SK-N-SH (cell line): ENCODE measurements around the gene FGGY. TPM values are rescaled to one million over a fixed set of nuclear protein-coding genes. Genes with fewer than 3 reads are reported as not detected.

Experiments used
- CTCF ChIA-PET: fragments of 300-600, 350-600 bp; formaldehyde crosslinking; extraction: SDS; loops from one replicate; lab custom pipeline; 2021; lab: Yijun Ruan, JAX
- POLR2A ChIA-PET: fragments of 350-600 bp; sonication (Branson Sonifier 250); formaldehyde crosslinking; extraction: SDS; loops from one replicate; lab custom pipeline; 2020; ENCODE audit warnings: antibody characterized with exemption, inconsistent platforms; lab: Yijun Ruan, JAX
- DNase-seq: peaks from one replicate; pipeline ENCODE4 v3.0.0; 2012
- H2AFZ ChIP-seq: fragments of 200-600 bp; sonication (generic); 2 replicates; pipeline ENCODE4 v1.8.1; 2016; ENCODE audit warnings: antibody characterized with exemption, mild to moderate bottlenecking, low read depth
- H3F3A ChIP-seq: fragments of 200-600 bp; sonication (generic); replicated peaks from 2 replicates; pipeline ENCODE3; 2016; ENCODE audit warnings: antibody characterized with exemption, mild to moderate bottlenecking; ENCODE audit not compliant: insufficient read depth
- H3K27ac ChIP-seq, 2 experiments: fragments of 200-500 bp in 1 of 2; fragments of 200-600 bp in 1 of 2; sonication (Bioruptor generic) in 1 of 2; sonication (generic), shearing (Covaris generic) in 1 of 2; 2 replicates each; pipeline versions ENCODE4 v1.5.1 to v1.6.1; 2014 to 2016; ENCODE audit warnings: low read depth in 2 of 2, inconsistent platforms in 1 of 2, low read length in 1 of 2, mild to moderate bottlenecking in 1 of 2, mixed read lengths in 1 of 2
- H3K27me3 ChIP-seq: fragments of 200-600 bp; sonication (generic), shearing (Covaris generic); 2 replicates; pipeline ENCODE4 v1.6.1; 2016; ENCODE audit warnings: mixed run types; ENCODE audit not compliant: insufficient read depth
- H3K36me3 ChIP-seq, 2 experiments: fragments of 200-500 bp in 1 of 2; fragments of 200-600 bp in 1 of 2; sonication (Bioruptor generic) in 1 of 2; sonication (generic) in 1 of 2; replicated peaks in 1 of 2; 2 replicates each; pipeline versions ENCODE3 to v1.5.1; 2014 to 2016; ENCODE audit warnings: low read length in 1 of 2, mild to moderate bottlenecking in 1 of 2; ENCODE audit not compliant: insufficient read depth in 2 of 2, control insufficient read depth in 1 of 2
- H3K4me1 ChIP-seq, 2 experiments: fragments of 200-500 bp in 1 of 2; fragments of 200-600 bp in 1 of 2; sonication (Bioruptor generic) in 1 of 2; sonication (generic), shearing (Covaris generic) in 1 of 2; 2 replicates each; pipeline versions ENCODE4 v1.5.1 to v1.6.1; 2014 to 2016; ENCODE audit warnings: low read depth in 1 of 2, low read length in 1 of 2, mixed run types in 1 of 2; ENCODE audit not compliant: insufficient read depth in 2 of 2, control insufficient read depth in 1 of 2
- H3K4me2 ChIP-seq: fragments of 200-600 bp; sonication (generic), shearing (Covaris generic); 2 replicates; pipeline ENCODE4 v1.6.1; 2017; ENCODE audit warnings: mixed run types
- H3K4me3 ChIP-seq, 2 experiments: fragments of 200-500 bp in 1 of 2; fragments of 200-600 bp in 1 of 2; sonication (Bioruptor generic) in 1 of 2; sonication (generic), shearing (Covaris generic) in 1 of 2; 2 replicates each; pipeline versions ENCODE4 v1.5.1 to v1.8.1; 2014 to 2016; ENCODE audit warnings: low read depth in 2 of 2, inconsistent platforms in 1 of 2, low read length in 1 of 2, mild to moderate bottlenecking in 1 of 2, mixed read lengths in 1 of 2, moderate library complexity in 1 of 2
- H3K79me2 ChIP-seq: fragments of 200-600 bp; sonication (generic); 2 replicates; pipeline ENCODE4 v1.8.1; 2017; ENCODE audit warnings: mild to moderate bottlenecking; ENCODE audit not compliant: insufficient read depth
- H3K9ac ChIP-seq: fragments of 200-600 bp; sonication (generic); 2 replicates; pipeline ENCODE4 v1.6.1; 2017; ENCODE audit warnings: mixed run types
- H3K9me2 ChIP-seq: fragments of 200-600 bp; sonication (generic); 2 replicates; pipeline ENCODE4 v1.6.1; 2017; ENCODE audit warnings: mixed run types
- H3K9me3 ChIP-seq: fragments of 200-600 bp; sonication (generic); 2 replicates; pipeline ENCODE4 v1.6.1; 2017; ENCODE audit warnings: mixed run types, mild to moderate bottlenecking, moderate library complexity
- H4K20me1 ChIP-seq: fragments of 200-600 bp; sonication (generic); 2 replicates; pipeline ENCODE4 v1.6.1; 2017; ENCODE audit warnings: mild to moderate bottlenecking, mixed run types; ENCODE audit not compliant: insufficient read depth
- ELF1 ChIP-seq: IDR thresholded peaks from 2 replicates; pipeline ENCODE4 v1.4.0; 2012
- EP300 ChIP-seq, 2 experiments: IDR thresholded peaks; 2 replicates each; pipeline versions ENCODE4 v1.4.0 to v1.6.1; 2012; ENCODE audit warnings: borderline replicate concordance in 1 of 2, low read depth in 1 of 2, low read length in 1 of 2
- EZH2phosphoT487 ChIP-seq: fragments of 200-600 bp; sonication (generic); IDR thresholded peaks from 2 replicates; pipeline ENCODE4 v1.6.1; 2017; ENCODE audit warnings: low read depth, mixed run types, mild to moderate bottlenecking, antibody characterized with exemption, moderate library complexity, borderline replicate concordance
- FOXJ3 ChIP-seq: sonication (generic); formaldehyde crosslinking; IDR thresholded peaks from 2 replicates; pipeline ENCODE4 v1.5.1; 2020; ENCODE audit warnings: mild to moderate bottlenecking, missing genetic modification reagents
- FOXM1 ChIP-seq: IDR thresholded peaks from 2 replicates; pipeline ENCODE4 v1.4.0; 2012; ENCODE audit warnings: low read depth, mild to moderate bottlenecking
- GABPA ChIP-seq: IDR thresholded peaks from 2 replicates; pipeline ENCODE4 v1.4.0; 2012; ENCODE audit warnings: low read depth, mild to moderate bottlenecking
- GATA2 ChIP-seq: sonication (generic); formaldehyde crosslinking; IDR thresholded peaks from 2 replicates; pipeline ENCODE4 v1.5.0; 2020; ENCODE audit warnings: mild to moderate bottlenecking, missing genetic modification reagents
- IRF3 ChIP-seq: fragments of 150-350 bp; IDR thresholded peaks from 2 replicates; pipeline ENCODE4 v1.6.1; 2016; ENCODE audit warnings: mild to moderate bottlenecking, low read depth, low read length
- JUND ChIP-seq: IDR thresholded peaks from 2 replicates; pipeline ENCODE4 v1.4.0; 2012
- MEF2A ChIP-seq: IDR thresholded peaks from 2 replicates; pipeline ENCODE4 v1.4.0; 2012; ENCODE audit warnings: low read depth, borderline replicate concordance
- NFIC ChIP-seq: IDR thresholded peaks from 2 replicates; pipeline ENCODE4 v1.4.0; 2012; ENCODE audit warnings: borderline replicate concordance
- NRF1 ChIP-seq: IDR thresholded peaks from 2 replicates; pipeline ENCODE4 v1.6.1; 2012; ENCODE audit warnings: low read depth, mild to moderate bottlenecking, low read length
- POLR2AphosphoS5 ChIP-seq: IDR thresholded peaks from 2 replicates; pipeline ENCODE4 v1.6.1; 2012; ENCODE audit warnings: low read depth, low read length
- RAD21 ChIP-seq: IDR thresholded peaks from 2 replicates; pipeline ENCODE4 v1.6.1; 2012; ENCODE audit warnings: mild to moderate bottlenecking, low read length
- RCOR1 ChIP-seq: fragments of 150-350 bp; IDR thresholded peaks from 2 replicates; pipeline ENCODE4 v1.6.1; 2017; ENCODE audit warnings: antibody characterized with exemption, low read length
- RXRA ChIP-seq: IDR thresholded peaks from 2 replicates; pipeline ENCODE4 v1.4.0; 2012; ENCODE audit warnings: low read depth, mild to moderate bottlenecking, borderline replicate concordance
- SIN3A ChIP-seq: IDR thresholded peaks from 2 replicates; pipeline ENCODE4 v1.6.1; 2012; ENCODE audit warnings: low read depth, mild to moderate bottlenecking, low read length, moderate library complexity, borderline replicate concordance
- SMC3 ChIP-seq: IDR thresholded peaks from 2 replicates; pipeline ENCODE4 v1.6.1; 2012; ENCODE audit warnings: low read depth, low read length, improper control_type of control experiment
- TAF1 ChIP-seq: IDR thresholded peaks from 2 replicates; pipeline ENCODE4 v1.6.1; 2012; ENCODE audit warnings: low read depth, mild to moderate bottlenecking, low read length, moderate library complexity, borderline replicate concordance
- TCF12 ChIP-seq: IDR thresholded peaks from 2 replicates; pipeline ENCODE4 v1.4.0; 2012
- USF1 ChIP-seq: IDR thresholded peaks from 2 replicates; pipeline ENCODE4 v1.4.0; 2012; ENCODE audit warnings: low read depth, borderline replicate concordance
- YY1 ChIP-seq: IDR thresholded peaks from 2 replicates; pipeline ENCODE4 v1.4.0; 2012; ENCODE audit warnings: low read depth, mild to moderate bottlenecking
- ZBTB33 ChIP-seq: IDR thresholded peaks from 2 replicates; pipeline ENCODE4 v1.4.0; 2012; ENCODE audit warnings: low read depth, borderline replicate concordance
- WGBS: methylation state at CpG from one replicate; pipeline ENCODE4 v1.1.6; 2017; ENCODE audit warnings: low lambda C conversion rate; 5-methylcytosine and 5-hydroxymethylcytosine counted together
- polyA plus RNA-seq, 3 experiments: library from polyadenylated mRNA; depleted of rRNA; stranded (reverse); fragments of >200 nt; gene quantifications; 2 replicates each; pipeline ENCODE4 v1.2.3, GENCODE V29; 2012

Gene FGGY
- polyA plus RNA-seq, 1 of the 3 experiments (the other 2 are of a cell fraction): 10.3 TPM

- POLR2A ChIA-PET: no interaction called here
- Histone ChIP-seq H3K36me3 (peaks cover 0 to 7% of the 10 kb centered on the region in 2 experiments), H3K9me2 (no peaks in the 10 kb centered on the region), H2AFZ (no peak overlapping the region), H3K9ac (no peak overlapping the region), H3K4me1 (peaks cover 0 to 5% of the 10 kb centered on the region in 2 experiments; a peak in 1 of 4 replicates), H3F3A (no peaks in the 10 kb centered on the region), H3K4me2 (no peak overlapping the region), H3K79me2 (no peaks in the 10 kb centered on the region), H3K4me3 (no peak overlapping the region), H3K27ac (no peak overlapping the region), H3K9me3 (peaks cover 6% of the 10 kb centered on the region; the same call in 1 of the 2 replicates), H4K20me1 (no peaks in the 10 kb centered on the region), H3K27me3 (no peaks in the 10 kb centered on the region)
- WGBS: 78% methylated on average over 8 of the region's 8 CpGs
- DNase-seq: no peak
- CTCF ChIA-PET: interaction anchor here (1.1 kb wide), 1 partner anchor 14 kb away, joined by 3 read pairs; no protein-coding TSS in a partner anchor
- no peak for TF ChIP-seq YY1
- TF ChIP-seq ZBTB33: no peak
- no peak for TF ChIP-seq ELF1
- TF ChIP-seq RAD21: no peak
- TF ChIP-seq FOXJ3 (CRISPR knock-in tag): no peak
- TF ChIP-seq JUND: no peak
- TF ChIP-seq EP300 (IDR thresholded peaks at IDR 0.05; ENCODE audit: borderline replicate concordance in 1 of 2, low read depth in 1 of 2, low read length in 1 of 2): no peak
- TF ChIP-seq GATA2 (CRISPR knock-in tag): no peak
- no peak for TF ChIP-seq FOXM1
- no peak for TF ChIP-seq SMC3
- no peak for TF ChIP-seq GABPA
- TF ChIP-seq SIN3A: no peak
- TF ChIP-seq TCF12: no peak
- TF ChIP-seq USF1: no peak
- no peak for TF ChIP-seq RCOR1
These were observed 260.1 kb downstream of the FGGY start for GRCh38 chr1:59556802-59557548.

- H4K20me1 ChIP-seq: no peaks in the 10 kb centered on the region
- H2AFZ ChIP-seq: no peak overlapping the region
- peaks cover 0 to 7% of the 10 kb centered on the region in 2 experiments for H3K36me3 ChIP-seq
- TF ChIP-seq POLR2AphosphoS5: no peak
- no peak for TF ChIP-seq IRF3
- TF ChIP-seq GABPA: no peak
- TF ChIP-seq RAD21: no peak
- TF ChIP-seq ELF1: no peak
- no peak for TF ChIP-seq EZH2phosphoT487
- TF ChIP-seq GATA2 (CRISPR knock-in tag): no peak
- no peak for TF ChIP-seq RXRA
- no peak for TF ChIP-seq JUND
- no peak for TF ChIP-seq TAF1
- TF ChIP-seq NFIC: no peak
- TF ChIP-seq ZBTB33: no peak
- TF ChIP-seq MEF2A: no peak
- TF ChIP-seq NRF1: no peak
- WGBS: 45% methylated on average over 1 of the region's 1 CpG
- H3K4me1 ChIP-seq: peaks cover 0 to 5% of the 10 kb centered on the region in 2 experiments; a peak in 1 of 4 replicates
- no peak overlapping the region for H3K4me2 ChIP-seq
- H3F3A ChIP-seq: no peaks in the 10 kb centered on the region
- H3K79me2 ChIP-seq: no peaks in the 10 kb centered on the region
- ChIA-PET CTCF (no interaction called here), POLR2A (no interaction called here)
- H3K27ac ChIP-seq: no peak overlapping the region
- H3K27me3 ChIP-seq: no peaks in the 10 kb centered on the region
- no peak overlapping the region for H3K4me3 ChIP-seq
- no peak for DNase-seq
- no peak overlapping the region for H3K9ac ChIP-seq
- no peaks in the 10 kb centered on the region for H3K9me2 ChIP-seq
- H3K9me3 ChIP-seq: peaks cover 6% of the 10 kb centered on the region; the same call in 1 of the 2 replicates
These were observed 260.6 kb downstream of the FGGY start for GRCh38 chr1:59557549-59557885.
